Measurements from ENCODE around the gene ANKRD66.

Gene ANKRD66

GRCh38 chr6:46746696-46747095 lies at the start of gene ANKRD66:
TSS of gene ANKRD66 (plus strand) at chr6:46746933. CDS start at chr6:46751949, 5,016 bp downstream.
- H3K27me3 ChIP-seq (ENCODE audit: control insufficient read depth, insufficient read depth, low read length), result peaks cover 7% of the 10 kb centered on the region
- no peak within 1 kb of the TSS for H3K4me3 ChIP-seq (ENCODE audit: low read length)
- no peaks in the 10 kb centered on the region for H3K36me3 ChIP-seq (ENCODE audit: control insufficient read depth, insufficient read depth, low read length)
- H3K9me3 ChIP-seq (ENCODE audit: control insufficient read depth, low read length), result no peaks in the 10 kb centered on the region
- no peaks in the 10 kb centered on the region for H3K4me1 ChIP-seq (ENCODE audit: control insufficient read depth, insufficient read depth, low read length)
- H3K9ac ChIP-seq (ENCODE audit: low read length), result no peak within 1 kb of the TSS

GRCh38 chr6:46699970-46700369 lies 46.8 kb upstream of the ANKRD66 start:
- Histone ChIP-seq H3K4me1 (ENCODE audit: control insufficient read depth, insufficient read depth, low read length) (no peaks in the 10 kb centered on the region), H3K36me3 (ENCODE audit: control insufficient read depth, insufficient read depth, low read length) (no peaks in the 10 kb centered on the region), H3K27me3 (ENCODE audit: control insufficient read depth, insufficient read depth, low read length) (no peaks in the 10 kb centered on the region)

GRCh38 chr6:46704562-46704961 lies 42.2 kb upstream of the ANKRD66 start:
- Histone ChIP-seq H3K4me1 (ENCODE audit: control insufficient read depth, insufficient read depth, low read length) (no peaks in the 10 kb centered on the region), H3K9ac (ENCODE audit: low read length) (no peak overlapping the region), H3K36me3 (ENCODE audit: control insufficient read depth, insufficient read depth, low read length) (no peaks in the 10 kb centered on the region), H3K9me3 (ENCODE audit: control insufficient read depth, low read length) (no peaks in the 10 kb centered on the region), H3K27me3 (ENCODE audit: control insufficient read depth, insufficient read depth, low read length) (no peaks in the 10 kb centered on the region), H3K4me3 (ENCODE audit: low read length) (no peak overlapping the region)

More at GRCh38 chr6:46699970-46700369, 46.8 kb upstream of the ANKRD66 start:
- Histone ChIP-seq H3K9me3 (ENCODE audit: control insufficient read depth, low read length) (no peaks in the 10 kb centered on the region), H3K4me3 (ENCODE audit: low read length) (no peak overlapping the region), H3K9ac (ENCODE audit: low read length) (no peak overlapping the region)

DNA sequence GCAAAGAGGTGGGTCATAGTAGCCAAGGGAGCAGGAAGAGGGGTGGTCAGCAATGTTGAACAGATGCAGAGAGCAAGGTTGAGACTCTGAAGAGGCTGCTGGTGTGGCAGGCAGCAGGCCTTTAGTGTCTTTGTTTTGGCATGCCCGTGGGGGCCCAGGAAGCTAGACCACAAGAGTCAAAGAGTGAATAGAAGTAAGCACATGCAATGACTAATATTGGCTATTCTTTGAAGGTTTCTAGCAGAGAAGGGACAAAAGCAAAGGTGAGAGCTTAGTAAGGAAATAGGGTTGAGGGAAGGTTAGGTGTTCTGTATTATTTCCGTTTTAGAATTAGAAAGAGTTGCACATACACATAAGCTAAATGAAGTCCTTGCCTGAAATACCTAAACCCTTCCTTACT lies 40.3 kb upstream of the ANKRD66 start:
- H3K4me3 ChIP-seq (ENCODE audit: low read length), result no peak overlapping the region
- no peak overlapping the region for H3K9ac ChIP-seq (ENCODE audit: low read length)
- H3K36me3 ChIP-seq (ENCODE audit: control insufficient read depth, insufficient read depth, low read length), result no peaks in the 10 kb centered on the region
- H3K27me3 ChIP-seq (ENCODE audit: control insufficient read depth, insufficient read depth, low read length), result no peaks in the 10 kb centered on the region
- no peaks in the 10 kb centered on the region for H3K4me1 ChIP-seq (ENCODE audit: control insufficient read depth, insufficient read depth, low read length)
- no peaks in the 10 kb centered on the region for H3K9me3 ChIP-seq (ENCODE audit: control insufficient read depth, low read length)

DNA sequence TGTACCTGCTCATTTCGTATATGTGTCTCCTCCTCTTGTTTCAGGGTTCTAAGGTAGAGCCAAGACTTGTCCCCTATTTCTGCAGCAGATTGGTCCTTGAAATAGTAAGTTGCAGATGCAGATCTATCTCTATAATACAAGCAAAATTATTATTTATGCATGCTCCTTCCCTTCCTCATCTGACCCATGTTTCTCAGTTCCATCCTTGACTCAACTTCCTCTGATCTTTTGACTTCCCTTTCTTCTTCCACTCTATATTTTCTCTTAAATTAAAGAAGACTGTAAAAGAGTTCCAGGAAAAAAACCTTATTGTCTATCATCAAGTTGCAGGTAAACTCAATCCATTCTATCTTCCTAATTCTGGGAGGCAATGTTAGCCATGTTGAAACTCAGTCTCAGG lies 35.2 kb upstream of the ANKRD66 start:
- Histone ChIP-seq H3K27me3 (ENCODE audit: control insufficient read depth, insufficient read depth, low read length) (no peaks in the 10 kb centered on the region), H3K4me3 (ENCODE audit: low read length) (no peak overlapping the region), H3K9me3 (ENCODE audit: control insufficient read depth, low read length) (no peaks in the 10 kb centered on the region), H3K9ac (ENCODE audit: low read length) (no peak overlapping the region), H3K4me1 (ENCODE audit: control insufficient read depth, insufficient read depth, low read length) (no peaks in the 10 kb centered on the region), H3K36me3 (ENCODE audit: control insufficient read depth, insufficient read depth, low read length) (no peaks in the 10 kb centered on the region)

DNA sequence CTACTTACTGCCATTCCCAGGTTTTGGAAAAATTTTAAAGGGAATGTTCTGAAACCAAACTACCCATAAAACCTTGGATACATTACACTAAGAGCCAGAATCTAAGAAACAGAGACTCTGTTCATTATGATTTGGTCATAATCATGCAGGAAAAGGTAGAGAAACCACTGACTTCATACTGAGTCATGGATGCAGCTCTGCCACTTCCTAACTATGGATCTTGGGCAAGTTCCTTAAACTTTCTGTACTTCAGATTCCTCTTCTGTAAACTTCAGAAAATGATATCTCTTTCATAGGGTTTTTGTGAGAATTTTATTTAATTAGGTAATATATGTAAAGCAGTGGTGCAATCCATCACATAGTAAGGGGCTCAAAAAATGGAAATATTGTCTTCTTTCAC lies 31.6 kb upstream of the ANKRD66 start:
- Histone ChIP-seq H3K27me3 (ENCODE audit: control insufficient read depth, insufficient read depth, low read length) (no peaks in the 10 kb centered on the region), H3K4me1 (ENCODE audit: control insufficient read depth, insufficient read depth, low read length) (no peaks in the 10 kb centered on the region), H3K9ac (ENCODE audit: low read length) (no peak overlapping the region), H3K9me3 (ENCODE audit: control insufficient read depth, low read length) (no peaks in the 10 kb centered on the region), H3K36me3 (ENCODE audit: control insufficient read depth, insufficient read depth, low read length) (no peaks in the 10 kb centered on the region), H3K4me3 (ENCODE audit: low read length) (no peak overlapping the region)

DNA sequence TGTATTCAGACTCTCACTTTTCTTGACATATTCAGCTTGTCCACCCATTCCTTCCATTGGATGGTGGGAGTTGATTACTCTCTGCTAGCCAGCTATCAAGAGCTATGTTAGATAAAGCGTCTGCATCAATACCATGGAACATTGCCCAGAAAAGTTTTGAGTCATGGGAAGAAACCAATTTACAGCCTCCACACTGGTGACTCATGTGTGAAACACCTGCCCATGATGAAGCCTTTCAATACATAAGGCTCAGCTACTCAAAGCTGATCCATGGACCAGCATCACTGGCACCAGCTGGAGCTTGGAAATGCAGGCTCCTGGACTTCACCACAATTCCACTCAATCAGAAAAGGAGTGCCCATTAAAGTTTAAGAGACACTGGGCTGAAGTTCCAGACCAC lies 27.6 kb upstream of the ANKRD66 start:
- no peak overlapping the region for H3K9ac ChIP-seq (ENCODE audit: low read length)
- no peaks in the 10 kb centered on the region for H3K36me3 ChIP-seq (ENCODE audit: control insufficient read depth, insufficient read depth, low read length)
- no peaks in the 10 kb centered on the region for H3K4me1 ChIP-seq (ENCODE audit: control insufficient read depth, insufficient read depth, low read length)
- H3K27me3 ChIP-seq (ENCODE audit: control insufficient read depth, insufficient read depth, low read length), result no peaks in the 10 kb centered on the region
- no peaks in the 10 kb centered on the region for H3K9me3 ChIP-seq (ENCODE audit: control insufficient read depth, low read length)
- H3K4me3 ChIP-seq (ENCODE audit: low read length), result no peak overlapping the region

DNA sequence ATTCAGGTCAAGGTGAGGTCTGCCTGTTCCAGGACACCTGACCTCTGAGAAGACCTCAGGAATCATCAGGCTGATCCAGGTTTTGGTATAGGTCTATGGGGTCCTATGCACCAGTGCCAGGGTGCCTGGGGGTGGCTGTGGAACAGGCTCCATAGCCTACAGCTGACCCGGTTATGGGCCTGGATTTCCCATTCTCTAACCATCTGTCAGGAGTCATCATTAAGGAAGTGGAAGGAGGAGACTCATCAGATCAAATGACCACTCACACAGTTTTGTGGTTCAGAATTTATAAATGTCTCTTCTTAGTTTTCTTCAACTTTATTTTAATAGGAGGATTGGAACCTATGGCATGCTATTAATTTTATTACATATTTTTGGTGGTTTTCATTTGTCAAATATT lies 26.3 kb upstream of the ANKRD66 start:
- no peaks in the 10 kb centered on the region for H3K4me1 ChIP-seq (ENCODE audit: control insufficient read depth, insufficient read depth, low read length)
- no peaks in the 10 kb centered on the region for H3K36me3 ChIP-seq (ENCODE audit: control insufficient read depth, insufficient read depth, low read length)
- no peak overlapping the region for H3K9ac ChIP-seq (ENCODE audit: low read length)
- H3K4me3 ChIP-seq (ENCODE audit: low read length), result no peak overlapping the region
- H3K9me3 ChIP-seq (ENCODE audit: control insufficient read depth, low read length), result no peaks in the 10 kb centered on the region
- H3K27me3 ChIP-seq (ENCODE audit: control insufficient read depth, insufficient read depth, low read length), result no peaks in the 10 kb centered on the region

DNA sequence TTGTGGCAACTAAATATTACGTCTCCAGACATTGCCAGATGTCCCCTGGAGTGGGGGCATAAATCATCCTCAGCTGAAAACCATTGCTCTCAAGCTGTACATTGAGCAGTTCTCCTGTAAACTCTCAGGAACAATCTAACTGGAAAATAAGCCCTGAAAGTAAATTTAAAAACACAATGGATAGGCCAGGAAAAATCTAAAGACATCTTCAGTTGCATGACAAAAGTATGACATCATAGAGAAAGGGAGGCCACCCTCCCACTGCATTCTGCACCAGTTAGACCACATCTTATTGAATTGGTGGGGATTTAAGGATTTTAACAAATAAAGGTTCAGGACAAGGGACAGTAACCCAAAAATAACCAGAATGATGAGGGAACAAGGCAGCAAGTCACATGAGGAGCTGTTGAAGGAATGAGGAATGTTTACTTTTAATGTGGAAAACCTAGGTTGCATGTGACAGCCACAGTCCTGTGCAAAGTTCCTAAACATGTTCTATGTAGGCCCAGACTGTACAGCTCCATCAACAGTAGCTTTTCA lies 16.9 kb upstream of the ANKRD66 start:
- H3K36me3 ChIP-seq (ENCODE audit: control insufficient read depth, insufficient read depth, low read length), result no peaks in the 10 kb centered on the region
- peaks cover 23% of the 10 kb centered on the region for H3K27me3 ChIP-seq (ENCODE audit: control insufficient read depth, insufficient read depth, low read length)
- H3K4me3 ChIP-seq (ENCODE audit: low read length), result no peak overlapping the region
- no peaks in the 10 kb centered on the region for H3K9me3 ChIP-seq (ENCODE audit: control insufficient read depth, low read length)
- no peak overlapping the region for H3K9ac ChIP-seq (ENCODE audit: low read length)
- peaks cover 7% of the 10 kb centered on the region for H3K4me1 ChIP-seq (ENCODE audit: control insufficient read depth, insufficient read depth, low read length)

- Histone ChIP-seq H3K9ac (ENCODE audit: low read length) (no peak overlapping the region), H3K4me3 (ENCODE audit: low read length) (no peak overlapping the region), H3K4me1 (ENCODE audit: control insufficient read depth, insufficient read depth, low read length) (peaks cover 16% of the 10 kb centered on the region), H3K36me3 (ENCODE audit: control insufficient read depth, insufficient read depth, low read length) (no peaks in the 10 kb centered on the region), H3K27me3 (ENCODE audit: control insufficient read depth, insufficient read depth, low read length) (peaks cover 32% of the 10 kb centered on the region), H3K9me3 (ENCODE audit: control insufficient read depth, low read length) (no peaks in the 10 kb centered on the region)
These were observed 15.7 kb upstream of the ANKRD66 start for GRCh38 chr6:46730921-46731461.

- Histone ChIP-seq H3K27me3 (ENCODE audit: control insufficient read depth, insufficient read depth, low read length) (peaks cover 29% of the 10 kb centered on the region), H3K4me3 (ENCODE audit: low read length) (no peak overlapping the region), H3K9ac (ENCODE audit: low read length) (no peak overlapping the region)
These were observed 13.4 kb upstream of the ANKRD66 start for GRCh38 chr6:46733341-46733801.

GRCh38 chr6:46734867-46735719 lies 11.6 kb upstream of the ANKRD66 start, which contains the start of gene PLA2G7:
TSS of gene PLA2G7 (minus strand) at chr6:46735375. CDS start at chr6:46722891, 12,484 bp downstream.
- peaks cover 24% of the 10 kb centered on the region for H3K4me1 ChIP-seq (ENCODE audit: control insufficient read depth, insufficient read depth, low read length)
- H3K9ac ChIP-seq (ENCODE audit: low read length), result peak within 1 kb of the TSS; percentile 1
- H3K27me3 ChIP-seq (ENCODE audit: control insufficient read depth, insufficient read depth, low read length), result peaks cover 29% of the 10 kb centered on the region
- peak within 1 kb of the TSS; percentile 41 for H3K4me3 ChIP-seq (ENCODE audit: low read length)
- no peaks in the 10 kb centered on the region for H3K36me3 ChIP-seq (ENCODE audit: control insufficient read depth, insufficient read depth, low read length)
- no peaks in the 10 kb centered on the region for H3K9me3 ChIP-seq (ENCODE audit: control insufficient read depth, low read length)

More at GRCh38 chr6:46733341-46733801, 13.4 kb upstream of the ANKRD66 start:
- Histone ChIP-seq H3K9me3 (ENCODE audit: control insufficient read depth, low read length) (no peaks in the 10 kb centered on the region), H3K4me1 (ENCODE audit: control insufficient read depth, insufficient read depth, low read length) (peaks cover 24% of the 10 kb centered on the region), H3K36me3 (ENCODE audit: control insufficient read depth, insufficient read depth, low read length) (no peaks in the 10 kb centered on the region)

All from mucosa of stomach (tissue), 1 donor.